Lung (tissue), 12 donors: Measurements from ENCODE around the gene OLFML2A. TPM values are rescaled to one million over a fixed set of nuclear protein-coding genes. Genes with fewer than 3 reads are reported as not detected.

Experiments used
- ATAC-seq: fragments of 200-7000 bp; cut with Tn5 transposase; one replicate; pipeline ENCODE4 v1.9.1; 2020; ENCODE audit warnings: moderate number of reproducible peaks; ENCODE audit not compliant: insufficient read depth, low FRiP score
- DNase-seq, 3 donors: peaks; one replicate each; pipeline ENCODE4 v3.0.0-alpha.2; 2013 to 2017
- H3K27ac ChIP-seq, 2 donors: one replicate each; pipeline ENCODE4 v1.5.1; 2013; ENCODE audit warnings: mild to moderate bottlenecking in 2 of 2, moderate library complexity in 2 of 2, control low read depth in 1 of 2, inconsistent platforms in 1 of 2, low read depth in 1 of 2, low read length in 1 of 2
- H3K27me3 ChIP-seq, 3 donors: one replicate each; pipeline ENCODE4 v1.5.1; 2013; ENCODE audit warnings: low read length in 2 of 3; ENCODE audit not compliant: control insufficient read depth in 3 of 3, insufficient read depth in 3 of 3
- H3K36me3 ChIP-seq, 4 donors: one replicate each; pipeline ENCODE4 v1.5.1; 2013; ENCODE audit warnings: low read length in 4 of 4, mild to moderate bottlenecking in 1 of 4, moderate library complexity in 1 of 4; ENCODE audit not compliant: control insufficient read depth in 4 of 4, insufficient read depth in 4 of 4
- H3K4me1 ChIP-seq, 5 donors: one replicate each; pipeline ENCODE4 v1.5.1; 2013; ENCODE audit warnings: low read length in 5 of 5, mild to moderate bottlenecking in 2 of 5, moderate library complexity in 1 of 5; ENCODE audit not compliant: control insufficient read depth in 5 of 5, insufficient read depth in 5 of 5
- H3K4me3 ChIP-seq: one replicate; pipeline ENCODE4 v1.5.1; 2013; ENCODE audit warnings: mild to moderate bottlenecking, control low read depth, moderate library complexity
- H3K9ac ChIP-seq, 2 donors: one replicate each; pipeline ENCODE4 v1.5.1; 2013; ENCODE audit warnings: low read length in 2 of 2, control low read depth in 1 of 2; ENCODE audit not compliant: insufficient read depth in 1 of 2
- H3K9me3 ChIP-seq, 4 donors: one replicate each; pipeline ENCODE4 v1.5.1; 2013; ENCODE audit warnings: low read length in 3 of 4, mild to moderate bottlenecking in 1 of 4, moderate library complexity in 1 of 4; ENCODE audit not compliant: control insufficient read depth in 4 of 4, insufficient read depth in 3 of 4
- WGBS, 2 donors: extraction: QIAGEN DNeasy Blood & Tissue Kit; methylation state at CpG; one replicate each; pipeline ENCODE4 v1.1.7; 2013; 5-methylcytosine and 5-hydroxymethylcytosine counted together
- polyA plus RNA-seq, 2 donors: library from polyadenylated mRNA; stranded (reverse); fragments of 200-250 nt; gene quantifications; one replicate each; pipeline ENCODE4 v1.2.1, GENCODE V29; 2013
- total RNA-seq, 2 donors: library from RNA; depleted of rRNA in 1 of 2; stranded (reverse); fragments of >200 nt in 1 of 2; gene quantifications; one replicate each; pipeline ENCODE4 v1.2.1, GENCODE V29; 2014 to 2021
- TF ChIP-seq, protein P1 (sequence below): IDR thresholded peaks from 2 replicates; pipeline ENCODE4 v1.5.1; 2012; ENCODE audit warnings: mild to moderate bottlenecking; ENCODE audit errors: control extremely low read depth, extremely low read depth
- donor health status: control.
- donor health status: control.
- donor health status: Bipolar disorder and iron deficiency.
- donor health status: healthy.
- donor health status: DM: yes; HTN: yes; CAD: no.

The OLFML2A gene
- total and polyA plus RNA-seq, 4 donors, result 2.0 to 56.7 (median 7.5) TPM

DNA sequence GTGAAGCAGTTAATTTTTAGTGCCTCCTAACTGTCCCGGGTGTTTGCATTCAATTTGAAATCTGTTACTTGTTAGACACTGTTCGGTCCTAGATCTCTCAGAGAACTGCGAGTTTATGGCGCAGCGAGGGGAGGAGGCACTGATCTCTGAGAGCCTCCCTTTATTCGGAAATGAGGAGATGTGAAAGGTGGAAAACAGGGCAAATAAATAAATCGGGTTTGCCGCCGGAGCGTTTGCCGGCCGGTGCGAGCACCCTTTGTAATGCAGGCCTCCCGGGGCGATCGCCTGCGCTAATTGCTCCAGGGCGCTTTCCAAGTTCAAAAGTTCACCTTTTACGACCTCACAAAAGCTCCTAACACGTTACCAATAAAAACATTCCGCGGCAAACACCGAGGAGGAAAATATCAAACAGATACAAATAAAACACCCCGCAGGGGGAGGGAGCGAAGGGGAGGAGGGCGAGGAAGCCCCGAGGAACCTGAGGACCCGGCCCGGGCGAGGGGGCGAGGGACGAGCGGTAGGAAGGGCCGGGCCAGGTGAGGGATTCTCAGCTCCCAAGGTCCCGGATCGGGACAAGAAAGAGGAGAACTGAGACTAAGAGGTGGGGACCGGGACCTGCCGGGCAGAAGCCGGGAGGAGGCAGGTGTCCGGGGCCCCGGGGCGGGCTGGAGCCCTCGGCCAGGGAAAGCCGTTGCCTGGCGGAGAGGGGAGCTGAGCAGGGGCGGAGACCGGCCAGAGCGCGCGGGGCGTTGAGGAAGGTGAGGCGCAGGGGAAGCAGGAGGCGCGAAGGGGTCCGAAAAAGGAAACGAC is 7.2 kb upstream of the OLFML2A start:
- no peaks in the 10 kb centered on the region for H3K36me3 ChIP-seq
- DNase-seq, result peak in 2 of 3 donors; percentile 33 to 65
- peak overlapping the region in 1 of 2 donors; percentile 44 for H3K9ac ChIP-seq
- TF ChIP-seq, protein P1, sequence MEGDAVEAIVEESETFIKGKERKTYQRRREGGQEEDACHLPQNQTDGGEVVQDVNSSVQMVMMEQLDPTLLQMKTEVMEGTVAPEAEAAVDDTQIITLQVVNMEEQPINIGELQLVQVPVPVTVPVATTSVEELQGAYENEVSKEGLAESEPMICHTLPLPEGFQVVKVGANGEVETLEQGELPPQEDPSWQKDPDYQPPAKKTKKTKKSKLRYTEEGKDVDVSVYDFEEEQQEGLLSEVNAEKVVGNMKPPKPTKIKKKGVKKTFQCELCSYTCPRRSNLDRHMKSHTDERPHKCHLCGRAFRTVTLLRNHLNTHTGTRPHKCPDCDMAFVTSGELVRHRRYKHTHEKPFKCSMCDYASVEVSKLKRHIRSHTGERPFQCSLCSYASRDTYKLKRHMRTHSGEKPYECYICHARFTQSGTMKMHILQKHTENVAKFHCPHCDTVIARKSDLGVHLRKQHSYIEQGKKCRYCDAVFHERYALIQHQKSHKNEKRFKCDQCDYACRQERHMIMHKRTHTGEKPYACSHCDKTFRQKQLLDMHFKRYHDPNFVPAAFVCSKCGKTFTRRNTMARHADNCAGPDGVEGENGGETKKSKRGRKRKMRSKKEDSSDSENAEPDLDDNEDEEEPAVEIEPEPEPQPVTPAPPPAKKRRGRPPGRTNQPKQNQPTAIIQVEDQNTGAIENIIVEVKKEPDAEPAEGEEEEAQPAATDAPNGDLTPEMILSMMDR, result no peak
- H3K4me1 ChIP-seq, result peaks cover 0 to 23% (median 3%) of the 10 kb centered on the region in 5 donors
- no peak for ATAC-seq
- peaks cover 0 to 3% (median 0%) of the 10 kb centered on the region in 4 donors for H3K9me3 ChIP-seq
- H3K4me3 ChIP-seq, result peak overlapping the region; percentile 37
- 2 to 3% methylated on average over 56 of the region's 56 CpGs for WGBS, 2 donors
- H3K27me3 ChIP-seq, result peaks cover 0 to 47% (median 38%) of the 10 kb centered on the region in 3 donors
- peak overlapping the region in 1 of 2 donors; percentile 47 for H3K27ac ChIP-seq

DNA sequence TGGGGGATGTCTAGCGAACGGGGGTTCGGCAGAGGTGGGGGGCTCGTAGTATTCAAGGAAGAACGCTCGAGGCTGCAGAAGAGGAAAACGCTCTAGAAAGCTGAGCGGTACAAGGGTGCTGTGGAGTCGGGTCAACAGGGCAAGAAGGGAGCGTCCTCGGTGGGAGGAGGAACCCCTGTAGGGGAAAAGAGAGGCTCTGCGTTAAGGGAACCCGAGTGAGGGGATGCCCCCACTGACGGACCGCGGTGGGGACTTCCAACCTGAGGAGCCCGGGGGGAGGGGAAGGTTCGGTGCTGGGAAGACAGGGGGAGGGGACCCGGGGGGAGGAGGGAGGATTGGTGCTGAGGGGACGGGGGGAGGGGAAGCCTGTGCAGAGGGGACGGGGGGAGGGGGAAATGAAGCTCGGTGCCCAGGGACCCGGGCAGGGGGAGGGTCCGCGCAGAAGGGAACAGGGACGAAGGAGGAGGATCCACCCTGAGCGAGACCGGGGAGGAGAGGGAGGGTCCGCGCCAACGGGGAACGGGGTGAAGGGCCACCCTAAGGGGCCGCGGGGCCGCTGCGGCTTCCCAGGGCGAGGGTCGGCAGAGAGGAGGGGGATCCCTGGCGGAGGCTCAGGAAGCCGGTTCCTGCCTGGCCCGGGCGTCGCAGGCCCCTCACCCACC is 6.4 kb upstream of the OLFML2A start:
- Histone ChIP-seq H3K27me3 (peaks cover 0 to 45% (median 38%) of the 10 kb centered on the region in 3 donors), H3K4me3 (peak overlapping the region; percentile 88), H3K4me1 (peaks cover 0 to 23% (median 3%) of the 10 kb centered on the region in 5 donors), H3K36me3 (no peaks in the 10 kb centered on the region), H3K9ac (no peak overlapping the region), H3K9me3 (peaks cover 0 to 3% (median 0%) of the 10 kb centered on the region in 4 donors), H3K27ac (peak overlapping the region; percentile 42 to 74)
- DNase-seq (peak in 1 of 3 donors; percentile 33), ATAC-seq (no peak)
- TF ChIP-seq, protein P1, result no peak
- 1% methylated on average over 32 to 43 of the region's 43 CpGs for WGBS, 2 donors

DNA sequence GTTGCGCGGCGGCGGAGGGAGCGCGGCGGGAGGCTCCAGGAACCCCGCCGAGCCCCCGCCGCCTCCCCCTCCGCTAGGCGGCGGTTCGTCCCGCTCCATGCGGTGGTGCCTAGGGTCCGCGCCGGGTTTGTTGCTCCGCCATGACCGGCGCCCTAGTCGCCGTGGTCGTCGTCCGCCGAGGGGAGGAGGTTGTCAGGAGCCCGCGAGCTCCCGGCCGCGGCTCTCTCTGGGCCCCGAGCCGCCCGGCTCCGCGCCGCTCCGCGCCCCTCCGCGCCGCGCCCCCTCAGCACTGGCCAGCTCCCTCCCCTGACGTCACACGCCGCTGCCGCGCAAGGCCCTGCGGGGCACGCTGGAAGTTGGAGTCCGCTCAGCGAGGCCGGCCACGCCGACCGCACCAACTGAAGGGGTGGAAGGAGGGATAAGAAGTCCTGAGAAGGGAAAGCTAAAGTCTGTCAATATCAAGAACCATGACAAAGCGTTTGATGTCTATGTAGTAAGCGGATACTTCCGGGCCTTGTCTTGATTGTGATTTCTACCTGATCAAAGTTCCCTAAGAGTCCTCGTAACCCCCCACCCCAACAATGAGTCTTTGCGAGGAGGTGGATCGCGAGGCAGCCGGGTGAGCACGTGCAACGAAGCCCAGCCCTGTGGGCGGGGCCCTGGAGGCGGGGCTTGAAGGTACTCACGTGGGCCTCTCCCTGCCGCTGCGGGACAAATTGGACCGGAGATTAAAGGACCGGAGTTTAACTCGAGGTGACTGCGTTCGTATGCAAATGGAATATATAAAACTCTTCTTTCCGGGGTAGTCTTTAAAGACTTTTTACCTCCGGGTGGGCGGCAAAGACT is 5.7 kb upstream of the OLFML2A start, which contains the start of gene NR6A1:
Gene NR6A1 (minus strand): TSS at position 291 of the 846 bp plus-strand sequence.
- Histone ChIP-seq H3K4me1 (peaks cover 0 to 23% (median 3%) of the 10 kb centered on the region in 5 donors), H3K27me3 (peaks cover 0 to 37% (median 36%) of the 10 kb centered on the region in 3 donors), H3K4me3 (peak within 1 kb of the TSS; percentile 88), H3K9ac (peak within 1 kb of the TSS in 1 of 2 donors; percentile 56), H3K9me3 (peaks cover 0 to 3% (median 0%) of the 10 kb centered on the region in 4 donors), H3K27ac (peak within 1 kb of the TSS; percentile 42 to 74), H3K36me3 (no peaks in the 10 kb centered on the region)
- DNase-seq (peak; percentile 97 to 98 (median 98)), ATAC-seq (peak; percentile 90)
- TF ChIP-seq, protein P1, result no peak
- WGBS, 2 donors, result 0% methylated on average over 60 to 82 of the region's 82 CpGs
